HepG2 (cell line): ENCODE results near the gene ZMYND8. TPM values are rescaled to one million over a fixed set of nuclear protein-coding genes. Genes with fewer than 3 reads are reported as not detected.

Source experiments
- ELF3 ChIP-seq: IDR thresholded peaks from 2 replicates; pipeline ENCODE4 v1.6.1; 2016; ENCODE audit warnings: missing genetic modification reagents, missing compliant biosample characterization
- PHF8 ChIP-seq: sonication (generic); formaldehyde crosslinking; IDR thresholded peaks from 2 replicates; pipeline ENCODE4 v1.5.0; 2020; ENCODE audit warnings: missing genetic modification reagents
- PRMT3 ChIP-seq: sonication (generic); formaldehyde crosslinking; IDR thresholded peaks from 2 replicates; pipeline ENCODE4 v1.8.1; 2022; ENCODE audit warnings: low read depth, mild to moderate bottlenecking, moderate library complexity, missing genetic modification reagents, borderline replicate concordance
- REPIN1 ChIP-seq: sonication (generic); formaldehyde crosslinking; IDR thresholded peaks from 2 replicates; pipeline ENCODE4 v1.8.0; 2022; ENCODE audit warnings: missing genetic modification reagents, low read depth, mild to moderate bottlenecking, borderline replicate concordance
- SIN3A ChIP-seq: IDR thresholded peaks from 2 replicates; pipeline ENCODE4 v1.6.1; 2011; ENCODE audit warnings: low read depth, mild to moderate bottlenecking, control low read depth, low read length, borderline replicate concordance
- SIX4 ChIP-seq: sonication (generic); formaldehyde crosslinking; IDR thresholded peaks from 2 replicates; pipeline ENCODE4 v1.4.0; 2020; ENCODE audit warnings: missing genetic modification reagents
- TEAD3 ChIP-seq: optimal IDR thresholded peaks from 2 replicates; pipeline ENCODE3; 2016; ENCODE audit warnings: borderline replicate concordance
- ZBTB8A ChIP-seq: sonication (generic); formaldehyde crosslinking; IDR thresholded peaks from 2 replicates; pipeline ENCODE4 v1.4.0; 2020; ENCODE audit warnings: mild to moderate bottlenecking, low read depth, missing genetic modification reagents, borderline replicate concordance
- ZNF34 ChIP-seq: sonication (generic); formaldehyde crosslinking; IDR thresholded peaks from 2 replicates; pipeline ENCODE4 v1.4.0; 2020; ENCODE audit warnings: mild to moderate bottlenecking, missing genetic modification reagents, borderline replicate concordance
- ZNF713 ChIP-seq: sonication (generic); formaldehyde crosslinking; IDR thresholded peaks from 2 replicates; pipeline ENCODE4 v1.4.0; 2020; ENCODE audit warnings: mild to moderate bottlenecking, missing genetic modification reagents
- ZSCAN29 ChIP-seq: sonication (generic); formaldehyde crosslinking; conservative IDR thresholded peaks from 2 replicates; pipeline ENCODE4 v1.4.0; 2020; ENCODE audit warnings: mild to moderate bottlenecking, missing genetic modification reagents
- polyA plus RNA-seq, 8 experiments: library from polyadenylated mRNA; depleted of rRNA in 3 of 8; stranded (reverse) in 7 of 8; unstranded in 1 of 8; fragments of >200 nt; fragmentation: Illumina TruSeq in 4 of 8; extraction: Trizol in 4 of 8; gene quantifications; 2 replicates each; pipeline versions ENCODE4 v1.2.1 to v1.2.3, GENCODE V29; 2011 to 2016; ENCODE audit warnings: low read depth in 4 of 8, missing spikeins in 1 of 8, mixed read lengths in 1 of 8; ENCODE audit not compliant: insufficient read depth in 1 of 8
- total RNA-seq, 5 experiments: library from RNA; depleted of rRNA; stranded (reverse); fragments of >200 nt; fragmentation: Illumina TruSeq; extraction: Trizol; gene quantifications; 2 replicates each; pipeline ENCODE4 v1.2.3, GENCODE V29; 2016; ENCODE audit warnings: low read depth in 1 of 5
- TF ChIP-seq, protein P1 (sequence below): sonication (generic); formaldehyde crosslinking; conservative IDR thresholded peaks from 2 replicates; pipeline ENCODE4 v1.4.0; 2020; ENCODE audit warnings: missing genetic modification reagents
- TF ChIP-seq, protein P2 (sequence below): sonication (generic); formaldehyde crosslinking; IDR thresholded peaks from 2 replicates; pipeline ENCODE4 v1.9.0; 2021; ENCODE audit warnings: missing genetic modification reagents, borderline replicate concordance
- TF ChIP-seq, protein P3 (sequence below): sonication (generic); formaldehyde crosslinking; IDR thresholded peaks from 2 replicates; pipeline ENCODE4 v1.9.0; 2021; ENCODE audit warnings: missing genetic modification reagents, borderline replicate concordance
- TF ChIP-seq, protein P4 (sequence below): IDR thresholded peaks from 2 replicates; pipeline ENCODE4 v1.6.1; 2016; ENCODE audit warnings: low read depth, missing genetic modification reagents, missing compliant biosample characterization

Gene ZMYND8
- total and polyA plus RNA-seq, 2 of the 13 experiments (the other 11 are each of a cell fraction or from before 2014, with no cell fraction given) = 53.9 to 84.7 TPM

DNA sequence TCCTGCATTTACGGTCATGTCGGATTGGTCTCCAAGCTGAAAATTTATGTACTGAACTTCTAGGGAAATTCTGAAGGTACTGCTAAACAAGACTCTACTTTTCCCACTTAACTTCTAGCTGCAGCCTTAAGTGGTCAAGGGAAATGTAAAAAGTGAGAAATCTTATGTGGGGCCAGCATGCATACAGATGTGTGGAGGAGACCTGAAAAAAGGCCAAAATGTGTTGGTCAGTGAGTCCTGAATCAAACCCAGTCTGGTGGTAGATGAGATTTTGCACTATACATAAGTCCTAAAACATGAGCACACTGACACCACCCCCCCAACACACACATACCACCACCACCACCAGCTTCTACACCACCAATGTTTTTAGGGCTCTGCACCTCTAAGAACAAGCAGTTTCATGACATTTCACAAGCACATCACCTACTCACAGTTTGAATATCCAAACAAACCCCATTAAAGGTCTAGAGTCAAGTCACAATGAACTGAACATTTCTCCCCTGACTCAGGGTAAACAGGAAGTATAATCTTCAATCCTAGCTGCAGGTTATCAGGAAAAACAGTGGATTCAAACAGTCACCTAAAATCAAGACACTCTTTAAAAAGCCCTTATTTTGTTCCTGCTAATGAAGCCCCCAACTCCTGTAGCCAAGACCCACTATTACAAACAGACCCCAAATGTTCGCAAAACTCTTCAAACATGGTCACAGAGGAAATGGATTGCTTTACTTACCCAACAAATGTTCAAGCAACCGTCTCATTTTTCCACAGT, 1.6 kb downstream of the ZMYND8 start (continued):
- TF ChIP-seq, protein P1, sequence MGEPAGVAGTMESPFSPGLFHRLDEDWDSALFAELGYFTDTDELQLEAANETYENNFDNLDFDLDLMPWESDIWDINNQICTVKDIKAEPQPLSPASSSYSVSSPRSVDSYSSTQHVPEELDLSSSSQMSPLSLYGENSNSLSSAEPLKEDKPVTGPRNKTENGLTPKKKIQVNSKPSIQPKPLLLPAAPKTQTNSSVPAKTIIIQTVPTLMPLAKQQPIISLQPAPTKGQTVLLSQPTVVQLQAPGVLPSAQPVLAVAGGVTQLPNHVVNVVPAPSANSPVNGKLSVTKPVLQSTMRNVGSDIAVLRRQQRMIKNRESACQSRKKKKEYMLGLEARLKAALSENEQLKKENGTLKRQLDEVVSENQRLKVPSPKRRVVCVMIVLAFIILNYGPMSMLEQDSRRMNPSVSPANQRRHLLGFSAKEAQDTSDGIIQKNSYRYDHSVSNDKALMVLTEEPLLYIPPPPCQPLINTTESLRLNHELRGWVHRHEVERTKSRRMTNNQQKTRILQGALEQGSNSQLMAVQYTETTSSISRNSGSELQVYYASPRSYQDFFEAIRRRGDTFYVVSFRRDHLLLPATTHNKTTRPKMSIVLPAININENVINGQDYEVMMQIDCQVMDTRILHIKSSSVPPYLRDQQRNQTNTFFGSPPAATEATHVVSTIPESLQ = no peak
- TF ChIP-seq ZSCAN29 (CRISPR knock-in tag) (peak; percentile 58; the same call in 1 of the 2 replicates), ZNF713 (CRISPR knock-in tag) (no peak), PRMT3 (CRISPR knock-in tag) (no peak), REPIN1 (CRISPR knock-in tag) (0 out of 2 replicates have a peak, but pooled peaks have one; percentile 22), ZBTB8A (CRISPR knock-in tag) (no peak), SIX4 (CRISPR knock-in tag) (0 out of 2 replicates have a peak, but pooled peaks have one; percentile 12), SIN3A (0 out of 2 replicates have a peak, but pooled peaks have one; percentile 22), ELF3 (CRISPR knock-in tag) (peak; percentile 71), PHF8 (CRISPR knock-in tag) (0 out of 2 replicates have a peak, but pooled peaks have one; percentile 25), TEAD3 (CRISPR knock-in tag) (peak; percentile 44), ZNF34 (CRISPR knock-in tag) (0 out of 2 replicates have a peak, but pooled peaks have one; percentile 58)
- TF ChIP-seq, protein P2, sequence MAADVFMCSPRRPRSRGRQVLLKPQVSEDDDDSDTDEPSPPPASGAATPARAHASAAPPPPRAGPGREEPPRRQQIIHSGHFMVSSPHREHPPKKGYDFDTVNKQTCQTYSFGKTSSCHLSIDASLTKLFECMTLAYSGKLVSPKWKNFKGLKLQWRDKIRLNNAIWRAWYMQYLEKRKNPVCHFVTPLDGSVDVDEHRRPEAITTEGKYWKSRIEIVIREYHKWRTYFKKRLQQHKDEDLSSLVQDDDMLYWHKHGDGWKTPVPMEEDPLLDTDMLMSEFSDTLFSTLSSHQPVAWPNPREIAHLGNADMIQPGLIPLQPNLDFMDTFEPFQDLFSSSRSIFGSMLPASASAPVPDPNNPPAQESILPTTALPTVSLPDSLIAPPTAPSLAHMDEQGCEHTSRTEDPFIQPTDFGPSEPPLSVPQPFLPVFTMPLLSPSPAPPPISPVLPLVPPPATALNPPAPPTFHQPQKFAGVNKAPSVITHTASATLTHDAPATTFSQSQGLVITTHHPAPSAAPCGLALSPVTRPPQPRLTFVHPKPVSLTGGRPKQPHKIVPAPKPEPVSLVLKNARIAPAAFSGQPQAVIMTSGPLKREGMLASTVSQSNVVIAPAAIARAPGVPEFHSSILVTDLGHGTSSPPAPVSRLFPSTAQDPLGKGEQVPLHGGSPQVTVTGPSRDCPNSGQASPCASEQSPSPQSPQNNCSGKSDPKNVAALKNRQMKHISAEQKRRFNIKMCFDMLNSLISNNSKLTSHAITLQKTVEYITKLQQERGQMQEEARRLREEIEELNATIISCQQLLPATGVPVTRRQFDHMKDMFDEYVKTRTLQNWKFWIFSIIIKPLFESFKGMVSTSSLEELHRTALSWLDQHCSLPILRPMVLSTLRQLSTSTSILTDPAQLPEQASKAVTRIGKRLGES (CRISPR knock-in tag) = no peak
- TF ChIP-seq, protein P3, sequence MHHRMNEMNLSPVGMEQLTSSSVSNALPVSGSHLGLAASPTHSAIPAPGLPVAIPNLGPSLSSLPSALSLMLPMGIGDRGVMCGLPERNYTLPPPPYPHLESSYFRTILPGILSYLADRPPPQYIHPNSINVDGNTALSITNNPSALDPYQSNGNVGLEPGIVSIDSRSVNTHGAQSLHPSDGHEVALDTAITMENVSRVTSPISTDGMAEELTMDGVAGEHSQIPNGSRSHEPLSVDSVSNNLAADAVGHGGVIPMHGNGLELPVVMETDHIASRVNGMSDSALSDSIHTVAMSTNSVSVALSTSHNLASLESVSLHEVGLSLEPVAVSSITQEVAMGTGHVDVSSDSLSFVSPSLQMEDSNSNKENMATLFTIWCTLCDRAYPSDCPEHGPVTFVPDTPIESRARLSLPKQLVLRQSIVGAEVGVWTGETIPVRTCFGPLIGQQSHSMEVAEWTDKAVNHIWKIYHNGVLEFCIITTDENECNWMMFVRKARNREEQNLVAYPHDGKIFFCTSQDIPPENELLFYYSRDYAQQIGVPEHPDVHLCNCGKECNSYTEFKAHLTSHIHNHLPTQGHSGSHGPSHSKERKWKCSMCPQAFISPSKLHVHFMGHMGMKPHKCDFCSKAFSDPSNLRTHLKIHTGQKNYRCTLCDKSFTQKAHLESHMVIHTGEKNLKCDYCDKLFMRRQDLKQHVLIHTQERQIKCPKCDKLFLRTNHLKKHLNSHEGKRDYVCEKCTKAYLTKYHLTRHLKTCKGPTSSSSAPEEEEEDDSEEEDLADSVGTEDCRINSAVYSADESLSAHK (CRISPR knock-in tag) = no peak
- TF ChIP-seq, protein P4, sequence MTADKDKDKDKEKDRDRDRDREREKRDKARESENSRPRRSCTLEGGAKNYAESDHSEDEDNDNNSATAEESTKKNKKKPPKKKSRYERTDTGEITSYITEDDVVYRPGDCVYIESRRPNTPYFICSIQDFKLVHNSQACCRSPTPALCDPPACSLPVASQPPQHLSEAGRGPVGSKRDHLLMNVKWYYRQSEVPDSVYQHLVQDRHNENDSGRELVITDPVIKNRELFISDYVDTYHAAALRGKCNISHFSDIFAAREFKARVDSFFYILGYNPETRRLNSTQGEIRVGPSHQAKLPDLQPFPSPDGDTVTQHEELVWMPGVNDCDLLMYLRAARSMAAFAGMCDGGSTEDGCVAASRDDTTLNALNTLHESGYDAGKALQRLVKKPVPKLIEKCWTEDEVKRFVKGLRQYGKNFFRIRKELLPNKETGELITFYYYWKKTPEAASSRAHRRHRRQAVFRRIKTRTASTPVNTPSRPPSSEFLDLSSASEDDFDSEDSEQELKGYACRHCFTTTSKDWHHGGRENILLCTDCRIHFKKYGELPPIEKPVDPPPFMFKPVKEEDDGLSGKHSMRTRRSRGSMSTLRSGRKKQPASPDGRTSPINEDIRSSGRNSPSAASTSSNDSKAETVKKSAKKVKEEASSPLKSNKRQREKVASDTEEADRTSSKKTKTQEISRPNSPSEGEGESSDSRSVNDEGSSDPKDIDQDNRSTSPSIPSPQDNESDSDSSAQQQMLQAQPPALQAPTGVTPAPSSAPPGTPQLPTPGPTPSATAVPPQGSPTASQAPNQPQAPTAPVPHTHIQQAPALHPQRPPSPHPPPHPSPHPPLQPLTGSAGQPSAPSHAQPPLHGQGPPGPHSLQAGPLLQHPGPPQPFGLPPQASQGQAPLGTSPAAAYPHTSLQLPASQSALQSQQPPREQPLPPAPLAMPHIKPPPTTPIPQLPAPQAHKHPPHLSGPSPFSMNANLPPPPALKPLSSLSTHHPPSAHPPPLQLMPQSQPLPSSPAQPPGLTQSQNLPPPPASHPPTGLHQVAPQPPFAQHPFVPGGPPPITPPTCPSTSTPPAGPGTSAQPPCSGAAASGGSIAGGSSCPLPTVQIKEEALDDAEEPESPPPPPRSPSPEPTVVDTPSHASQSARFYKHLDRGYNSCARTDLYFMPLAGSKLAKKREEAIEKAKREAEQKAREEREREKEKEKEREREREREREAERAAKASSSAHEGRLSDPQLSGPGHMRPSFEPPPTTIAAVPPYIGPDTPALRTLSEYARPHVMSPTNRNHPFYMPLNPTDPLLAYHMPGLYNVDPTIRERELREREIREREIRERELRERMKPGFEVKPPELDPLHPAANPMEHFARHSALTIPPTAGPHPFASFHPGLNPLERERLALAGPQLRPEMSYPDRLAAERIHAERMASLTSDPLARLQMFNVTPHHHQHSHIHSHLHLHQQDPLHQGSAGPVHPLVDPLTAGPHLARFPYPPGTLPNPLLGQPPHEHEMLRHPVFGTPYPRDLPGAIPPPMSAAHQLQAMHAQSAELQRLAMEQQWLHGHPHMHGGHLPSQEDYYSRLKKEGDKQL (CRISPR knock-in tag) = no peak
